OCI-LY3 (cell line): ENCODE measurements around the gene FABP6.

Experiments
- H2AFZ ChIP-seq: fragments of 200-600, 300-600 bp; shearing (Covaris generic); 2 replicates; pipeline ENCODE4 v1.6.0; 2014; ENCODE audit warnings: antibody characterized with exemption, low read depth, low read length
- H3K27ac ChIP-seq: fragments of 200-600, 300-600 bp; sonication (generic); 2 replicates; pipeline ENCODE4 v1.5.1; 2014; ENCODE audit warnings: mild to moderate bottlenecking, low read length, moderate library complexity, mixed read lengths
- H3K27me3 ChIP-seq: fragments of 200-600, 300-600 bp; sonication (generic); 2 replicates; pipeline ENCODE4 v1.6.1; 2014; ENCODE audit warnings: low read depth, low read length, mixed read lengths
- H3K36me3 ChIP-seq: fragments of 200-600, 300-600 bp; sonication (generic); replicated peaks from 2 replicates; pipeline ENCODE3; 2014; ENCODE audit warnings: low read depth, low read length, mixed read lengths
- H3K4me1 ChIP-seq: fragments of 300-600, 200-600 bp; sonication (generic); 2 replicates; pipeline ENCODE4 v1.6.1; 2014; ENCODE audit warnings: low read length, mixed read lengths
- H3K4me2 ChIP-seq: fragments of 200-600, 300-600 bp; sonication (generic); 2 replicates; pipeline ENCODE4 v1.6.1; 2014; ENCODE audit warnings: low read length, mixed read lengths
- H3K4me3 ChIP-seq: fragments of 300-600, 200-600 bp; sonication (generic); 2 replicates; pipeline ENCODE4 v1.5.1; 2014; ENCODE audit warnings: antibody characterized with exemption, mild to moderate bottlenecking, low read length, moderate library complexity
- H3K79me2 ChIP-seq: fragments of 300-600, 200-600 bp; shearing (Covaris generic); 2 replicates; pipeline ENCODE4 v1.6.1; 2014; ENCODE audit warnings: mild to moderate bottlenecking, low read length, mixed read lengths
- H3K9ac ChIP-seq: fragments of 300-600, 200-600 bp; shearing (Covaris generic); 2 replicates; pipeline ENCODE4 v1.6.0; 2014; ENCODE audit warnings: mild to moderate bottlenecking, low read length, moderate library complexity
- H3K9me3 ChIP-seq: fragments of 200-600, 300-600 bp; shearing (Covaris generic); 2 replicates; pipeline ENCODE4 v1.6.1; 2014; ENCODE audit warnings: low read length, mixed read lengths; ENCODE audit not compliant: insufficient read depth
- H4K20me1 ChIP-seq: fragments of 200-600, 300-600 bp; sonication (generic); 2 replicates; pipeline ENCODE4 v1.6.1; 2016; ENCODE audit warnings: low read length, mixed read lengths; ENCODE audit not compliant: insufficient read depth
- CTCF ChIP-seq: fragments of 200-600, 300-600 bp; sonication (generic); IDR thresholded peaks from 2 replicates; pipeline ENCODE4 v1.5.1; 2014; ENCODE audit warnings: antibody characterized with exemption, low read length, low read depth
- EZH2phosphoT487 ChIP-seq: fragments of 200-600 bp; shearing (Covaris generic); IDR thresholded peaks from 2 replicates; pipeline ENCODE4 v1.6.1; 2018; ENCODE audit warnings: antibody characterized with exemption, mixed run types, low read depth

Gene FABP6

GRCh38 chr5:160251406-160252155 lies 22.3 kb downstream of the FABP6 start:
- TF ChIP-seq EZH2phosphoT487: no peak
- TF ChIP-seq CTCF: no peak
- Histone ChIP-seq H3K27ac (no peak overlapping the region), H3K4me3 (no peak overlapping the region), H3K4me2 (no peak overlapping the region), H2AFZ (no peak overlapping the region), H3K9ac (no peak overlapping the region), H4K20me1 (no peaks in the 10 kb centered on the region), H3K9me3 (no peaks in the 10 kb centered on the region), H3K4me1 (peaks cover 17% of the 10 kb centered on the region), H3K36me3 (no peaks in the 10 kb centered on the region), H3K27me3 (no peaks in the 10 kb centered on the region), H3K79me2 (no peaks in the 10 kb centered on the region)

GRCh38 chr5:160252916-160253315 lies 23.6 kb downstream of the FABP6 start:
- no peaks in the 10 kb centered on the region for H3K27me3 ChIP-seq
- no peak overlapping the region for H2AFZ ChIP-seq
- H3K9me3 ChIP-seq: no peaks in the 10 kb centered on the region
- no peak overlapping the region for H3K9ac ChIP-seq
- no peaks in the 10 kb centered on the region for H3K36me3 ChIP-seq
- TF ChIP-seq EZH2phosphoT487: no peak
- no peak for TF ChIP-seq CTCF
- H3K27ac ChIP-seq: no peak overlapping the region
- no peak overlapping the region for H3K4me3 ChIP-seq
- H3K79me2 ChIP-seq: no peaks in the 10 kb centered on the region
- peaks cover 6% of the 10 kb centered on the region for H3K4me1 ChIP-seq
- no peak overlapping the region for H3K4me2 ChIP-seq
- no peaks in the 10 kb centered on the region for H4K20me1 ChIP-seq

GRCh38 chr5:160253441-160253840 lies 24.1 kb downstream of the FABP6 start:
- H3K79me2 ChIP-seq: no peaks in the 10 kb centered on the region
- TF ChIP-seq EZH2phosphoT487 (no peak), CTCF (no peak)
- no peaks in the 10 kb centered on the region for H3K27me3 ChIP-seq
- no peak overlapping the region for H2AFZ ChIP-seq
- H3K4me2 ChIP-seq: no peak overlapping the region
- no peak overlapping the region for H3K9ac ChIP-seq
- no peaks in the 10 kb centered on the region for H4K20me1 ChIP-seq
- peaks cover under 1% of the 10 kb centered on the region; the same call in 1 of the 2 replicates for H3K4me1 ChIP-seq
- no peaks in the 10 kb centered on the region for H3K36me3 ChIP-seq
- no peak overlapping the region for H3K27ac ChIP-seq
- H3K9me3 ChIP-seq: no peaks in the 10 kb centered on the region
- H3K4me3 ChIP-seq: no peak overlapping the region

- Histone ChIP-seq H3K9ac (no peak overlapping the region), H3K4me2 (no peak overlapping the region), H3K4me1 (no peaks in the 10 kb centered on the region), H3K36me3 (no peaks in the 10 kb centered on the region), H3K4me3 (no peak overlapping the region), H3K27me3 (no peaks in the 10 kb centered on the region), H3K27ac (no peak overlapping the region), H2AFZ (no peak overlapping the region), H3K79me2 (no peaks in the 10 kb centered on the region), H3K9me3 (no peaks in the 10 kb centered on the region), H4K20me1 (no peaks in the 10 kb centered on the region)
- TF ChIP-seq CTCF: no peak
- TF ChIP-seq EZH2phosphoT487: no peak
Measured at GRCh38 chr5:160254706-160255105, 25.4 kb downstream of the FABP6 start.
